Astrocyte of the hippocampus (primary cell): ENCODE results near the gene TMEM92.
"Not testable (repeated sequence)": the region's sequence is repeated elsewhere in the genome, so short reads cannot be mapped to it uniquely, and the experiment has no call there.

Source experiments
- DNase-seq: peaks from one replicate; pipeline ENCODE4 v3.0.0; 2011; ENCODE audit warnings: low read depth, low spot score

TMEM92 gene

DNA sequence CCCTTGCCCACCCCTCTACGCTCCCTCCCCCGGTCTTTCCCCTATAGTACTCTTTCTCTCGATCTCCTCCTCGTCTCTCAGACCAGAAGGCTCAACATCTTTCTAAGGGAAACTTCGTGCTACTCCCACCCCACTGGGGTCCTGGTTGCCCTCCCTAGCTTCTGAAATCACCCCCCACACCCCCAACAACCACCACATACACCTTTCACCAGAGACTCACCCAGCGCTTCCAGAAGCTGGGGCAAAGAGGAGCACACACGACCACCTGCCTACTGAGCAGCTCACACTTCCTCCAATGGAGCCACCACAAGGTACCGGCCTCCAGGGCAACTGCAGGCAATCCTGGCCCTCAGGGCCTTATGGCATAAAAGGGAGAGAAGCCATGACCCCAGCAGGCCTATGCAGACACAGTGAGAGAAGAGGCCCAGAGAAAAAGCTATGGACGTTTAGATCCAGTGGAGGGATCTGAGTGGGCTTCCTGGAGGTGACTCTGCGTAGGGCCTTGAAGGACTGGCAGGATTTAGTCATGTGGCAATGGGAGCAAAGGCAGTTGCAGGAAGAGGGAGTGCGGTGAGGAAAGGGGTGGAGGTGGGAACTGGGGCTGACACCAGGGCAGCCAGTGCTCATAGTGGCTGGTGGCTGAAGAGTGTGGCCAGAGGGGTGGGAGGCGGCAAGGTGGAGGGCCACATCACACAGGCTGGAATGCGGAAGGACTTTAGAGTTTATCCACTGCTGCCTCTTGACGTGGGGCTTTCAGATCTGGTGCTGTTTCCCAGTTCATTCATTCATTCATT is 12.1 kb upstream of the TMEM92 start:
- no peak for DNase-seq

DNA sequence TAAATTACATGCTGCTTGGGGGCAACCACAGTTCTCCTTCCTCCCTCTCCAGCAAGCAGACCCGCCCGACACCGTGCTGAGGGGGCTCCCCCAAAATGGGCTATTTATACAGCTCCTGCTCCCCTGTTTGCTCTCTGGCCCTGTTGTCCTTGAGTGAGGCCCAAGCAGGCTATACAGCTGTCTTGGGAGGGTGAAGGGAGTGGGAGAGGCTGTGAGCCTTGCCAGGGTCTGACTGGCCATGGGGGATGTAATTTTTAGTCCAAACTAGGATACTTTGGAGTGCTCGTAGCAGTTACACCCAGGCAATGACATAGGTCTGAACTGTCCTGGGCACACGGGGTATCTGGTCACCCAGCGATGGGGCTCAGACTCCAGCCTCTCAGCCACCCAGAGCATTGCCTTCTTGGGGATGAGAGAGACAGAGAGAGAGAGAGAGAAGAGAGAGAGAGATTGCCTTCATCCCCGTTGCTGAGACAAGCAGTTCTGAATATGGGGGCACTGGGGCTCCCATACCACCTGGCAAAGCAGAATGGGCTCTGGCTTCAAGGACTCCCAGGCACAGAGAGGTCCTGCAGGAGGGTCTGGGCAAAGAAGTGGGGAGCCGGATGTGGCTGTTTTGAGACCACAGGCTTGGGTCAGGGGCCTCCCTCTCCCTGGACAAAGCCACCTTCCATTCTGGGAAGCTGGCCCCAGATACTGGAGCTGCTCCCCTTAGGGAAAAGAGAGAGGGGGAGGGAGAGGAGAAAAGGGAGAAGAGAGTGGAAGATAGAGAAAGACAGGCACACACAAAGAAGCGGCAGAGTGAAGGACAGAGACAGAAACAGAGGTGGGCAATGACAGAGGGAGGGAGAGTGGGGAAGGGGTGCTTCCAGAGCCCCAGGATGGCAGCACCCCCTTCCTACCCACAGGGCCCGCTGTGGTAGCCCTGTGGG is 10.7 kb upstream of the TMEM92 start:
- no peak for DNase-seq

DNA sequence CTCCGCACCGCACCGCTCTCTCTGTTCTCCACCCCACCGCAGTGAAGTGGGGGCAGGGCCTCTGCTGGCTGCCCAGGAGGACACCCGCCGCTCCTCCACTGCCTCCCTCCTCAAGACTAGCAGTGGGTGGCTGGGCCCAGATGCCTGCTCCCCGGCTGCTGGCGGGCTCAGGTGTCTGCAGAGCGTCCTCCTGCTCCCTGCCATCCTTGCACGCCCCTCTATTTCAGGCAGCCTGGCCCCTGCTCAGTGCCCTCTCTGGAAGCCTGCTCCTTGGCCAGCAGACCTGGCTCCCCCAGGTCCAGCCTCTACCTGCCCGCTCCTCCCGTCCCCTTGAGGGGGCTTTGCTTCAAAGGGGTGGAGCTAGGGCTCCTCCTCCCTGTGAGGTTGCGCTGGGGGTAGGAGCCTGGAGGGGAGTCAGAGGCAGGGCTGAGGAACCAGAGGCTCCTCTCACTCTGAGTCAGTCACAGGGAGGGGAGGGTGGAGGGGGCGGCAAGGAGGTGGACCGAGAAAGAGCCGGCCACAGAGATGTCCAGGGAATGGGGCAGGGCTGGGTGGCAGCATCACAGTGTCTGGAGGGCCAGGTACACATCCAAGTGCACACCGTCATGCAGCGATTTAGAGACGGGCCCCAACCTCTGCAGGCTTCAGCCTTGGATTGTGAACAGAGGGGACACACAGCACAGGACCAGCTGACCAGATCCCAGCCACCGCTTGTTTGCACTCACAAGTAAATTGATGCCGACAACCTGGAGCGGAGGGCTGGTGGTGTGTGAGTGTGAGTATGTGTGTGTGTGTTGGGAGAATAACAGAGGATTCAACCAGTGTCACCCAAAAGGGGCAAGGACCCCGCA is 9.8 kb upstream of the TMEM92 start:
- DNase-seq: peak; percentile 73

DNA sequence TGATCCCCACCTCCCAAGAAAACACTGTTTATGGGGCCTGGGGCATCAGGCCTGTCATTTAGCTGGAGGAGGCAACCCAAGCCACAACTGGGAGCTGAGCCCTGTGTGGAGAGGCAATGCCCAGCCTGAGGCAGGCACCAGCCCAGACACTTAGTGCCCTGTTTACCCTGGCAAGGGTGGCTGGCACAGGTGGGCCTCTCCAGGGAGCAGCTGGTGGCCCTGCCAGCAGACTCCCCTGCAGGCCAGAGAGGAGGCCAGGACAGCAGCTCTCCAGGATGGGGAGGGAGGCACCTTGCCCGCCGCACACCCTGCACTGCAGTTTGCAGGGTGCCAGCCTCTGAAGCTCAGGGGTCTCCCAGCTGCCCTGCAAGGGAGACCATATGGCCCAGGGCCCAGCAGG is 9.1 kb upstream of the TMEM92 start:
- DNase-seq: peak; percentile 17

DNA sequence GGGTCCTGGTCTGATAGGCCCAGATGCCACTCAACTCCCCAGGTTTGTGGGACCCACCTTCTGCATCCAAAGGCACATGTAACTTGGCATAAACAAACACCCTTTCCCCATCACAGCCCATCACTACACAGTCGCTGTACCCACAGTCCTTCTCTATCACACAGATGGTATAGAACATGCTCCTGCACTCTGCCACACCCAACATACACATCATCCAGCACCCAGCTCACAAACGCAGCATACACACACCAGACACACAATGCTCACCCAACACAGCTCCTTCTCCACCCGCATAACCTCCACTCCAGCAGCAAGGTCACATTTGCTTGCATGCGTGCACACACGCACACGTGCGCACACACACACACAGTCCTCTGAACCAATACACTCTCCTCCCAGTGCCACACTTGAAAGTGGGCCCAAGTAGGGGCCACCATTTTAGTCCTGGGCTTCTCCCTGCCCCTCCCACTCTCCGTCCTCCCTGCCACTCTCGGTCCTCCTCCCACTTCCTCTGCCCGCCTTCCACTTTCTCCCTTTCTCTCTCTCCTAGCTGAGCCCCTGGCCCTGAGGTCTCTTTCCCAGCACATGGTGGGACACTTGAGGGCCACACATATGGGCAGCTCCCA is 8.5 kb upstream of the TMEM92 start:
- DNase-seq: peak; percentile 33

DNA sequence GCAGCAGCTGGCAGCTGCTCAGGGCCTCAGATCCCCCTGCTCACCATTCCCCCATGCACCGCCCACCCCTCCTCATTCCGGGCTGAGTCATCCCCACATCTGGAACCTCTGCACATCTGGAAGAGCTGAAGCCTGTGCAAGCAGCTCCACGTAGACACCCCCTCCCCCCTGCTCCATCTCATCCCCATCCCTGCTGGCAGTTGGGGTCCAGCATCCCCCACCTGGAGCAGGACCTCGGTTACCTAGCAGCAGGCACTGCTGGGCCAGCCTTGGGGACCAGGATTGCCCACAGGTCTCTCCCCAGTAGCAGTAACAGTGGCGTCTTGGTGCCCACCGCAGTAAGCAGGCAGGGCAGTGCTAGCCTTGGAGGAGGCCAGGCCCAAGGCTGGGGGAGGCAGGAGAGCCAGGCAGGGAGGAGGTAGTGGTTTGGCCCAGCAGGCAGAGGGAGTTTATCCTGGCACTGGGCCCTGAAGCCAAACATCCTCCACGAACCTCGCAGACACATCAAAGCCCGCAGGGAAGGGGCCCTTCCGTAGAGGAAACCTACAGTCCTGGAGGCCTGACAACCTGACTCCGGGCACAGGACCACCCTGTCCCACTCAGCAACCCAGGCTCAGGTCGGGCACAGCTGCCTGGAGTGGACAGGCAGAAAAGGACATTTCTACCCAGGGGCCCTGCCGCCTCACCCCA is 7.7 kb upstream of the TMEM92 start:
- DNase-seq: peak; percentile 95

DNA sequence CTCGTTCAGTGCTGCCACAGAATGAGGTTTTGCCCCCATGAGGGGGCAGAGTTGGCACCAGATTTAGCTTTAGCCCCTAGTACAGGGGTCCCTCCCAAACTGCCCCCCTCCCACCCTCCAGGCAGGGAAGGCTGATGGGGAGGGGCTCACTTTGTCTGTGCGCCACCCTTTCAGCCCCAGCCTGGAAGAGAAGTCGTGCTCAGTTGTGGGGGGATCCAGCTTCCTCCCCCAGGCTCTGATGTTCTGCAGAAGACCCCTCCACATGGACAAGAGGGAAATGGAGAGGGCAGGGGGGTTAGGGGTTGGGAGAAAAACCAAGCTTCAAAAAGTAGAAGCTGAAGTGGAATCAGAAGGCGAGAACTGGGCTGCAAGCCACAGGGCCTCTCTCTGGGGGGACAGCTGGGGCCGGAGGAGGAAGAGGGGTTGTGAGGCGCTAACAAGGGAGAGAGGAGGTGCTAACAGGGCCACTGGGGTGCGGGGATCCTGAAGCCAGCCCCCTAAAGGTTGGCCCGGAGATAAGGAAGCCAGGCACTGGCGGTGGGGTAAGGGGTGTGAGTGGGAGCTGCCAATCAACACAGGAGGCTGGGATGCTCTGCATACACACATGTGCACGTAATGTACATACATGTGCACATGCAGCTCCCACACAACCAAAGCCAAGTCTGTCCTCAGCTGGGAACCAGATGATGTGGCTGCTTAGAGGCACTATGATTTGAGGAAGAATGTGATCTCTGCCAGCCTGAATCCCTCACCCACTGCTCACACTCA is 7.0 kb upstream of the TMEM92 start:
- peak; percentile 44 for DNase-seq

DNA sequence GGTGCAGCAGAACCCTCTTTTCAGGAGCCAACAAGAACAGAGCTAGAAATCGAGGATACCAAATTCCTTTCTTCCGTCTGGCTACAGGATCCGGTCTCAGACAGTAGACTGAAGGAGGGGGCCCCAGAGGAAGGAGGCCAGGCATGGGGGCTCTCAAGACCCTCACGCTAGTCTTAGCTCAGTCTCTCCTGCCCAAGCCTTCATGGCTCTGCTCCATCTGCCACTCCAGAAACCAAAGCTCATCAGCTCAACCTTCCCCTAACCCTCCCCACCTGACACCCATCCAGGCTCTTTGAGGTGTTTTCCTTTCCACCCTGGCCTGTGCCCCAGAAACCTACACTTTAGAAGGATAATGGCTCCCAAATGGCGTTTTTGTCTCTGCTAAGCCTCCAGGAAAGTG is 6.2 kb upstream of the TMEM92 start:
- DNase-seq: no peak

DNA sequence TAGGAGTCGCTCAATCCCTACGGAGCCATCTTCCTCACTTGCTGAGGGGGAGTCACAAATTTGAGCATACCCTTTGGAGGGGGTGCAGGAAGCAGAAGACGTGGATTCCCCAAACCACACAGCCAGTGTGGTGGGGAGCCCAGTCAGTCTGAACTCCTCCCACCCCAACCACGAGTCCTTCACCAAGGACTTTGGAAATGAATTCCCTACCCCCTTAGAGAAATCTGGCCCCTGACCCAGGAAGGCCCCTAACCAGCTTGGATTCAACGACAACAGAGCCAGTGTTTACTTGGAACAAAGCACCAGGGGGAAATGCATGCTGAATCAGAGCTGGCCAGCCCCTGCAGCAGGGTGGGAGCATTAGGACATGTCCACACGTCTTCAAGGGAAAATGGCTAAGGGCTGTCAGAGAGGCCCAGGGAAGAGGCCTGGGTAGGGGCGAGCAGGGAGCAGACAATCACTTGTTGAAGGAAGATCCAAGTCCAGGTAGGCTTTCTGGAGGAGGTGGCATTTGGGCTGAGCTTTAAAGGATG is 5.5 kb upstream of the TMEM92 start:
- peak; percentile 28 for DNase-seq

DNA sequence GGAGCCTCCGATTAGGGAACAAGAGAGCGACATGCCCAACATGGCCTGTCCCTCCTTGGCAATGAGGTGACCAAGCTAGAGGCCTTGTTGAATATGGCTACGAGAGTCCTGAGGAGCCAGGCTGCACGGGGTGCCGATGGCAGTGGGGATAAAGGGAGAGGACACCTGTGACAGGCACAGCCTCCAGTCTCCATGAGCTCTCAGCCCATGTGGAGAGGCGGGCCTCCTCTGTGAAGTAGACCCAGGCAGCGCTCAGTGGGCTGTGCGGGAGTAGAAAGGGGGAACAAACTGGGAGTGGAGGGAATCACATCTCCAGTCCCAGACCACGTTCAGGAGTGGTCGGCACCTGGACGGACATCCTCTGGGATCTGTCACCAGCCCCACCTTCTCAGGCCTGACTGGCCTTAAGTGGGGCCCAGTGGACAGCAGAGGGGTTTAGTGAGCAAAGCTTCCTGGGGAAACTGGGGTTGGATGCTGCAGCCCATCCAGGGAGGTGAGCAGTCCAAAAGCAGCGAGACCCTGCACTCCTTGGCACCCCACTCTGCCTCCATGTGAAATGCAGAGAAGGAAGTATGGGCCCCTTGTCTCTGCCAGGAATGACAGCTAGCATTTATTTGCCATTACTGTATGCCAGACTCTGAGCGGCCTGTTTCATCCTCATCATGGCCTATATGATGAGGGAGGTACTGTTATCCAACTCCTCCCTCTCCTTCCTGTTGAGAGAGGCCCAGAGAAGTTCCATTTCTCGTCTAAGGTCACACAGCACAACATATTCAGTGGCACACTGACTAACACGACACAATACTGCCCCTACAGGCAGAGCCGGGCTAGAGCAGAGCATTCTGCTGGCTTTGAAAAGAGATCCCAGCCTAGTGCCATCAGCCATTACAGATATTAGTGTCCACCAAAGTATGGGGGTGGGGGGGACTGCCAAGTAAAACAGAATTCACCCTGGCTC is 4.5 kb upstream of the TMEM92 start:
- DNase-seq: peak; percentile 85

DNA sequence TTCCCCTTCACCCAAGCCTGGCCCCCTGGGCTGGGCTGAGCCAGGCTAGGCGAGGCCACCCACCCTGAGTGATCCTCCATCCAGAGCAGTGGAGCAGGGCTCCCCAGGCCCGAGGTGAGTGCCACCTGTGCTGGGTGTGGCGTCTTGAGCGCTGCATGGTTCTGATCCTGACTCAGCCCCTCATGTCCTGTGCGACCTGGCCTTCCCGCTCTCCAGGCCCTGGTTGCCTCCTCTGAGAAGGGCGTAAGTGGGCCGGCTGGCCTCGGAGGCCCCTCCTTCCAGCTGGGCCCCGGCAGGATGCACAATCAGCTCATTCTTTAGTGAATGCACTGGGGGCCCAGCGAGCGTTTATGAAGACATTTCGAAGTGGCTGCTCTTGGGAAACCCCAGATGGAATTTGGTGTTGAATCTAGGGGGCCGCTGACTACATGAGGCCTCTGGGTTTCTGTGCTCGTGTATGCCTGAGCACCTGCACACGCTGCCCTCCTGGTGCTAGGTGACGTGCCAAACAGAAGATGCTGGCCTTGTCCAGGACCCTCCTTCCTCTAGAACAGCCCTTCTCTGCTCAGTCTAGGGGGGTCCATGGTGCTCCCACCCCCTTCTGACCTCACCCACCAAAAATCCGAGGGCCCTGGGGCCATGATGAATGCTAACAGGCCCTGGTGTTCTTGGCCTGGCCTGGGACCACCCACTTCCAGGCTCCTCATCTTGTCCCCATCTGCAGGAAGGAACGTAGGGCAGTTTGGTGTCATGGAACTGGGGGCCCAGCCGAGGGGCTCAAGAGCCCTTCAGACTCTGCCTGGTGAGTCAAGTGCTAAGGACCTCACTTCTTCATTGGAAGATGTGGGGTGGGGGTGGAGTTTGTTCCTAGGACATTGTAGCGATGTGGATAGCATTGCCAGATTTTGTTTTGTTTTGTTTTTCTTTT is 3.6 kb upstream of the TMEM92 start:
- DNase-seq: peak; percentile 66

DNA sequence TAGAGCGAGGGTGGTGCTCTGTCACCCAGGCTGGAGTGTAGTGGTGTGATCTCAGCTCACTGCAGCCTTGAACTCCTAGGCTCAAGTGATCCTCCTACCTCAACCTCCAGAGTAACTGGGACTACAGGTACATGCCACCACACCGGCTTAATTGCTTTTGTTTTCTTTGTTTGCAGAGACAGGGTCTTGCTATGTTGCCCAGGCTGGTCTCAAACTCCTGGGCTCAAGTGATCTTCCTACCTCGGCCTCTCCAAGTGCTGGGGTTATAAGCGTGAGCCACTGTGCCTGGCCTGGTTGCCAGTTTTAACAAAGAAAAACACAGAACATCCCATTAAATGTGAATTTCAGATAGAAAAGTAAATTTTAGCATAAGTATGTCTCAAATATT is 2.9 kb upstream of the TMEM92 start:
- DNase-seq: not testable (repeated sequence)

DNA sequence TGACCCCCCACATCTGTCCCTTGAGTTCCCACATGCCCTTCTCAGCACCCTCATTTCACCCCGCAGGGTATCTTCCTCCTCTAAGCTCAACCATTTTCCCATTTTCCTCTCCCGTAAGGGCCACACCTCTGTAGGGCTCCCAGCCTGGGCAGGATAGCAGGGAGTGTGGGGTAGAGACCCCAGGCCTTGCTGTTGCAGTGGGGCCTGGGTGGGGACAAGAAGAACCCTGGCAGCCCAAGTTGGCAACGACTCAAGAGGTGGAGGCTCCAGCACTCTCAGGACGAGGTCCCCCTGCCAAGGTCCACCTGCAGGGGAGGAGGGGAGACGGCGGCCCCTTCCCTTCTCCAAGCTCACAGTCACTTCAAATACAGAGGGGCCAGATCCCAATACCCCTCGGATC is 2.0 kb upstream of the TMEM92 start:
- no peak for DNase-seq

DNA sequence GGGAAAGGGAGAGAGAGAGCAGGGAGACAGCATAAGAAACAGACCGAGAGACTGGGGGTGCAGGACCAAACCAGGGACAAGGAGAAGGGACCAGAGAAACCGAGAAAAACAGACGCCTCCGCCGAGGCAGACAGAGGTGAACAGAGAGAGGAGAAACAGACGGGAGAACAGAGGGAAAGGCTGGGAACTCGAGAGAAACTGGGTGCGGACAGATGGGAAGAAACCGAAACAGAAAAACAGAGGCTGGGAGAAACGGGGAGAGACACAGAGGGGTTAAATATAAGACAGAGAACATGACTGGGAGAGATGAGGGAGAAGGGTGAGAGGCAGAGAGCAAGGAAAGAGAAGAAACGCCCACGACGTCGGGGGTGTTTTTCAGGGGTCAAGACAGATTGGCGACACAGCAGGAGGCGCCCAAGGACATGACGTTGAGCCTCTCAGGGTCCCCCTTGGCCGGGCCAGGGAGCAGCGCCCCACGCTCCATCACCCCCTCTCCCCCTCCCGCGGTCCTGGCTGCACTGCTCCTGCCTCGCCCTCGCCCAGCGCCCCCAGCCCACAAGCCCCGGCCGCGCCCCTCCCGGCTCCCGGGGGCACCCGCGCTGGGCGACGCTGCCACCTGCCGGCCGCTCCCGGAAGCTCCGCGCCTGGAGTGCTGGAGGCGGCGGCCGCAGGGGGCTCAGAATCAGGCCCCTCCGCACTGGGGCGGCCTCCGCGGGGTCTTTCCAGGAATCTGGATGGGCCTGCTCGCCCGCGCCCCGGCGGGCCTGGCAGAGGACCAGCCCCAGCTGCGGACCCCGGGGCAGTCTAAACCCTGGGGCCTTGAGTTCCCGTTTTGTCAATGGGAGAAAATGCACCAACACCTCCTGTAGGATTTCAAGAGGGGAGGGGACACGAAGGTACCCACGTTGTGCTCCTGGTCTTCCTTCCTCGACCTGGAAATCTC is 1.3 kb upstream of the TMEM92 start:
- DNase-seq: peak; percentile 79

DNA sequence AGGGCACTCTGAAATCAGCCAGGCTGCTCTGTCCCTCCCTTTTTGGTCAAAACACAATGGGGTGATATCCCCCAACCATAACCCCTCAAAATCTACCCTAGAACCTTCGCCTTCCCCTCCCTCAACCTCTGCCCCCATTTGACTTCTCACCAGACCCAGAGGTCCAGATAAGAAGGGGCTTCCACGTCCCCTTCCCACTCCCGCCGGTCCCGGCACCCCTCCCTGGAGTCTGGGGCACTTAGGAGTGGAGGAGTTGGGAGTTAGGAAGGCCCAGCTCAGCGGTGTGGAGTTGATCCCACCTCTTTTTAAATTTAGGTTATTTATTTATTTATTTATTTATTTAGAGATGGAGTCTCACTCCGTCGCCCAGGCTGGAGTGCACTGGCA is 619 bp upstream of the TMEM92 start:
- DNase-seq: no peak

DNA sequence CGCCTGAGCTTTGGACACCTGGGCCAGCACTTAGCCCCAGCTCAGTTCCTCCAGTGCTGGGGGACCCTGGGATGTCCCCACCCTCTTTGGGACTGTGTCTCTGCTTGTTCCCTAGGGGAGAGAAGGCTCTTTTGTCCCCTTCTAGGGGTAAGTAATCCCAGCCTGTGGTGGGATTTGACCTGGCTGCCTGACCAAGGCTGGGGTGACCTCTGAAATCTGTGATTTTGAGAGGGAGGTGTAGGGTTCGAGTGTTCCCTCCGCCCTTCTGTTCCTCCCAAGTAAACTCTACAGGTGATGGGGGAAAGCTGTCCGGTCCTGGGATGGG is 593 bp downstream of the TMEM92 start:
- DNase-seq: no peak

DNA sequence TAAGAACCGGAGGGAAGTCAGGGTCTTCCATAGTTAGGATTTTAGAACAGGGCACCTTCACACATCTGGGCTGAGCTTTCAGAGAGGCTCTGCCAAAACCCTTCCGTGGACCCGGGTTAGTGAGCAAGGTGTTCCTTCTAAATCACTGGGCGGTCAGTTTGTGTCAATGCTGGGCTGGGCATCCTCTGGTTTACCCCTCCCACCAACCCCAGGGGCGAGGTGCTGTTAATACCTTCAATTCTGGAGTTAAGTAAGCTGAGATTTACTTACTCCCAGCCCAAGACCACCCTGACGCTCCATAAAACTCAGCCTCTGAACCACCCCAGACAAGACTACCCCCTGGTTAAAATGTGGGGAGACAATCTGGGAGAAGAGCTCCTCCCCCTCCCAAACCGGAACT is 1.0 kb downstream of the TMEM92 start:
- DNase-seq: no peak
